ENCODE data around the gene STK24. TPM values are rescaled to one million over a fixed set of nuclear protein-coding genes. Genes with fewer than 3 reads are reported as not detected.

Gene STK24
- total RNA-seq, 1 experiment from 2014 or later = 55.3 TPM

- in situ Hi-C loops (cut with HindIII; ENCODE audit: low pct_unique_long_range_greater_than_20kb, low sequenced_read_pairs) = no loop called here
Measured at GRCh38 chr13:98474761-98475160, 102.1 kb downstream of the STK24 start.

GRCh38 chr13:98474292-98474691 is 102.6 kb downstream of the STK24 start:
- DNase-seq (ENCODE audit: low read depth, low spot score) = no peak
- in situ Hi-C loops (cut with HindIII; ENCODE audit: low pct_unique_long_range_greater_than_20kb, low sequenced_read_pairs) = no loop called here

More at GRCh38 chr13:98474761-98475160, 102.1 kb downstream of the STK24 start:
- no peak for DNase-seq (ENCODE audit: low read depth, low spot score)

- no peak for DNase-seq (ENCODE audit: low read depth, low spot score)
- in situ Hi-C loops (cut with HindIII; ENCODE audit: low pct_unique_long_range_greater_than_20kb, low sequenced_read_pairs) = no loop called here
Measured at GRCh38 chr13:98473788-98474144, 103.1 kb downstream of the STK24 start.

GRCh38 chr13:98473135-98473787 is 103.6 kb downstream of the STK24 start:
- no peak for DNase-seq (ENCODE audit: low read depth, low spot score)
- in situ Hi-C loops (cut with HindIII; ENCODE audit: low pct_unique_long_range_greater_than_20kb, low sequenced_read_pairs) = no loop called here

- in situ Hi-C loops (cut with HindIII; ENCODE audit: low pct_unique_long_range_greater_than_20kb, low sequenced_read_pairs) = no loop called here
- DNase-seq (ENCODE audit: low read depth, low spot score) = no peak
Measured at GRCh38 chr13:98471934-98472333, 105.0 kb downstream of the STK24 start.

GRCh38 chr13:98470920-98471319 is 106.0 kb downstream of the STK24 start:
- in situ Hi-C loops (cut with HindIII; ENCODE audit: low pct_unique_long_range_greater_than_20kb, low sequenced_read_pairs) = no loop called here
- DNase-seq (ENCODE audit: low read depth, low spot score) = no peak

DNA sequence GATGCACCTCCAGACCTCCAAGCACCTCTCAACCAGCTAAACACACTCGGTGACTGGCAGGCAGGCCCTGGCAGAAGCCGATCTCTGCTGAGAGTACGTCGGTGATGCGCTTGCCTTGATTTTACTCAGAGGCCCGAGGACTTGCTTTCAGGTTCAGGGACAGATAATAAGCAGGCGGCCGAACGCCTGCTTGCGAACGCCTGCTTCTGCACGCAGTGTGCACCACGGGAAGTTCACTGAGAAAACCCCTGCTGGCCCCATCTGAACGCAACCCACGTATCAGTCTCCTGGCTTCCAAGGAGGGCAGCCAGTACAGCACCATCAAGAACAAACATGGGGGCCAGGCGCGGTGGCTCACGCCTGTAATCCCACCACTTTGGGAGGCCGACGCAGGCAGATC is 108.0 kb downstream of the STK24 start:
- in situ Hi-C loops (cut with HindIII; ENCODE audit: low pct_unique_long_range_greater_than_20kb, low sequenced_read_pairs) = no loop called here

DNA sequence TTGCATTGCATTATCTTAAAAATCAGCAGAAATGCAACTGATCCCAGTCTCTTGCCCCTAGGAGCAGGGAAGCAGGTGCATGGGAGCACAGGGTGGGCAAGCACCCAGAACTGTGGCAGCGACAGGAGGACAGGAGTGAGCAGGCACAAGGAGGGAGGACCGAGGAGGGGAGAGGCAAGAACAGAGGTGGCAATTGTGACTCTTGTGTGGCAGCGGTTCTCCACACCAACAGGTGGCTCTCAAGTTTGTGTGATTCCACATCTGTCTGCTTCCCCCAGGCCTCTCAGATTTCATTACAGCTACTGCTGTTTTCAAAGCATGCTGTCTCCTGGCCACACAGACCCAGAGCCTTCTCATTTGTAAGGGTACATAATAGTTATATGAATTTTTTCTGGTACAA is 108.5 kb downstream of the STK24 start:
- no peak for DNase-seq (ENCODE audit: low read depth, low spot score)
- in situ Hi-C loops (cut with HindIII; ENCODE audit: low pct_unique_long_range_greater_than_20kb, low sequenced_read_pairs) = no loop called here

More for the DNA sequence above, 108.0 kb downstream of the STK24 start:
- no peak for DNase-seq (ENCODE audit: low read depth, low spot score)

DNA sequence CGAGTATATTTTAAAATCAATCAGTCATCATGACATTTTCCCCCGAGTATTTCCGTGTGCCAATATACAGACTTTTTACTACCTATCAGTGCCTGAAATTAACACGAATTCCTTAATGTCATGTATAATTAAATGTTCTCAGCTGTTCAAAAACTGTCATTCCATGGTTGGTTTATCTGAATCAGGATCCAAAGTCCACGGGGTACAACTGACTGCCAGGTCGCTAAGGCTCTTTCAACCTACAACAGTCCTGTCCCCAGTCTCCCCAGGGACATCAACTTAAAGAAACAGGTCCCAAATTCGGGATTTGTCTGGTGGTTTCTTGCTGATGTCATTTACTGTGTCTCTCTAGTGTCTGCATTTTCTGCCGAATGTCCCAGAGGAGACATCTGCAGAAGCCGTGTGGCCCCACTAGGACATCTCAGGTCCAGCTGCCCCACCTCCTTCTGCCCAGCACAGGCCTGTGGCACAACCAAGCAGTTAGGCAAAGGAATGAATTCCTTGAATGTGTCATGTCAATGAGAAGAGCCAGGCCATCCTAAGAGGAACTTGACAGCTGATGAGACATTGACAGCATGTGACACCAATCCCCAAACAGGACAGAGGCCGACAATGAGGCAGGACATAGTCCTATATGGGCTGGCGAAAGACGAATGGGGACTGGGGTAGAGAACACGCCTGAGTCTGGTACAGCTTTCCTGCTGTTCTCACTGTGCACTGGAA is 109.5 kb downstream of the STK24 start:
- in situ Hi-C loops (cut with HindIII; ENCODE audit: low pct_unique_long_range_greater_than_20kb, low sequenced_read_pairs) = no loop called here
- no peak for DNase-seq (ENCODE audit: low read depth, low spot score)

- in situ Hi-C loops (cut with HindIII; ENCODE audit: low pct_unique_long_range_greater_than_20kb, low sequenced_read_pairs) = no loop called here
- DNase-seq (ENCODE audit: low read depth, low spot score) = peak; percentile 80
Measured at GRCh38 chr13:98466634-98467236, 110.2 kb downstream of the STK24 start.

GRCh38 chr13:98462946-98463345 is 114.0 kb downstream of the STK24 start:
- in situ Hi-C loops (cut with HindIII; ENCODE audit: low pct_unique_long_range_greater_than_20kb, low sequenced_read_pairs) = no loop called here
- no peak for DNase-seq (ENCODE audit: low read depth, low spot score)

- DNase-seq (ENCODE audit: low read depth, low spot score) = no peak
- in situ Hi-C loops (cut with HindIII; ENCODE audit: low pct_unique_long_range_greater_than_20kb, low sequenced_read_pairs) = no loop called here
Measured at GRCh38 chr13:98462241-98462882, 114.5 kb downstream of the STK24 start.

GRCh38 chr13:98461486-98462240 is 115.2 kb downstream of the STK24 start:
- no peak for DNase-seq (ENCODE audit: low read depth, low spot score)
- in situ Hi-C loops (cut with HindIII; ENCODE audit: low pct_unique_long_range_greater_than_20kb, low sequenced_read_pairs) = no loop called here

DNA sequence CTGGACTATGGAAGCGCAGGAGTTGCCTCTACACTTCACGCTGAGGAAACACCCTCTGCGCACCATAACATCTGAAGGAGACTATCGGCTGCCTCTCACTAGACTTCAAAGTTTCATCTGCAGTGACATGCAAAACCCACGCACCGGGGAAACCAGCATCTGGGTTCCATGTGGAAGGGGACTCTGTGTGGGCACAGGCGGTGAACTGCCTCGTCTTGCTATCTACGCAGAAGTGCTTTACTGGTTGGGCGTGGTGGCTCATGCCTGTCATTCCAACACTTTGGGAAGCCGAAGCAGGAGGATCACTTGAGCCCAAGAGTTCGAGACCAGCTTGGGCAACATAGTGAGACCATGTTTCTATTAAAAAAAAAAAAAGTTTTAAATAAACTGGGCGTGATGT is 116.4 kb downstream of the STK24 start:
- no peak for DNase-seq (ENCODE audit: low read depth, low spot score)
- in situ Hi-C loops (cut with HindIII; ENCODE audit: low pct_unique_long_range_greater_than_20kb, low sequenced_read_pairs) = no loop called here

- DNase-seq (ENCODE audit: low read depth, low spot score) = no peak
- in situ Hi-C loops (cut with HindIII; ENCODE audit: low pct_unique_long_range_greater_than_20kb, low sequenced_read_pairs) = no loop called here
Measured at GRCh38 chr13:98459721-98460370, 117.1 kb downstream of the STK24 start.

DNA sequence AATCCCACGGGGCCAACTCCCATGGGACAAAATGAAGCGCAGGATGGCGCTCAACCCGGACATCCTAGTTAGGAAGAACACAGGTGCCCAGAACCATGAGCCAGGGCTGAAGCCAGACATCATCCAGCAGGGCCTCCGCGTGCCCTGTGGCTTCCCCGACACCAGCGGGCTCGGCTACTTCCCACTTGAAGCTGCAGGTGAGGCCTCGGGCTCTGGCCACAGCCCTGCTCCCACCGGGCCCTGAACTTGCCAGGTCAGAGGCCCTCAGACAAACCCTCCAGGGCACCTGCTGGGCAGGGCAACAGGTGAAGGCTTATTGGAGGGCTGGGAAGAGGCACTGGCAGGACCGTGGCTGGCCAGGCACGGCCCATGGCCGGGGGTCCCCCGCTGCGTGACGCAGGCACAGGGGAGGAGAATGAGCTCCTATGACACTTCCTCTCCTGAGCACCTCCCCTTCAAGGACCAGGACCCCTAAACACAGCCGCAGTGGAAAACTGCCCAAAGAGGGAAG is 117.7 kb downstream of the STK24 start:
- no peak for DNase-seq (ENCODE audit: low read depth, low spot score)
- in situ Hi-C loops (cut with HindIII; ENCODE audit: low pct_unique_long_range_greater_than_20kb, low sequenced_read_pairs) = no loop called here

- in situ Hi-C loops (cut with HindIII; ENCODE audit: low pct_unique_long_range_greater_than_20kb, low sequenced_read_pairs) = no loop called here
- DNase-seq (ENCODE audit: low read depth, low spot score) = peak; percentile 36
Measured at GRCh38 chr13:98458431-98458830, 118.5 kb downstream of the STK24 start.

Measured in SK-MEL-5 (cell line).